ENCODE data around the gene LRRC74A. TPM values are rescaled to one million over a fixed set of nuclear protein-coding genes. Genes with fewer than 3 reads are reported as not detected.

The LRRC74A gene
- total RNA-seq, 1 donor from 2014 or later: not detected

- DNase-seq (ENCODE audit: low spot score) (peak; percentile 56), ATAC-seq (peak; percentile 77)
Observed at GRCh38 chr14:76844223-76844622, 18.0 kb downstream of the LRRC74A start.

- no peak for ATAC-seq
- DNase-seq (ENCODE audit: low spot score): no peak
Observed at GRCh38 chr14:76846331-76847047, 20.3 kb downstream of the LRRC74A start.

- ATAC-seq (no peak), DNase-seq (ENCODE audit: low spot score) (no peak)
Observed at GRCh38 chr14:76848879-76849278, 22.7 kb downstream of the LRRC74A start.

GRCh38 chr14:76855066-76855465 is 28.9 kb downstream of the LRRC74A start:
- ATAC-seq: no peak
- no peak for DNase-seq (ENCODE audit: low spot score)

GRCh38 chr14:76856769-76857168 is 30.6 kb downstream of the LRRC74A start:
- DNase-seq (ENCODE audit: low spot score) (no peak), ATAC-seq (no peak)

- ATAC-seq (no peak), DNase-seq (ENCODE audit: low spot score) (no peak)
Observed at GRCh38 chr14:76861574-76862255, 35.5 kb downstream of the LRRC74A start.

- ATAC-seq: no peak
- DNase-seq (ENCODE audit: low spot score): no peak
Observed at GRCh38 chr14:76862546-76863282, 36.5 kb downstream of the LRRC74A start.

GRCh38 chr14:76863724-76864407 is 37.7 kb downstream of the LRRC74A start:
- ATAC-seq: peak; percentile 72
- no peak for DNase-seq (ENCODE audit: low spot score)

GRCh38 chr14:76866456-76866855 is 40.2 kb downstream of the LRRC74A start:
- DNase-seq (ENCODE audit: low spot score): no peak

GRCh38 chr14:76867516-76868453 is 41.6 kb downstream of the LRRC74A start:
- DNase-seq (ENCODE audit: low spot score) (no peak), ATAC-seq (peak; percentile 22)

More at GRCh38 chr14:76866456-76866855, 40.2 kb downstream of the LRRC74A start:
- ATAC-seq: no peak

- ATAC-seq (no peak), DNase-seq (ENCODE audit: low spot score) (no peak)
Observed at GRCh38 chr14:76868454-76869170, 42.4 kb downstream of the LRRC74A start.

- ATAC-seq (no peak), DNase-seq (ENCODE audit: low spot score) (no peak)
Observed at GRCh38 chr14:76870166-76870565, 44.0 kb downstream of the LRRC74A start.

GRCh38 chr14:76872796-76873432 is 46.7 kb downstream of the LRRC74A start:
- DNase-seq (ENCODE audit: low spot score) (no peak), ATAC-seq (peak; percentile 83)

GRCh38 chr14:76874734-76875133 is 48.5 kb downstream of the LRRC74A start:
- no peak for DNase-seq (ENCODE audit: low spot score)
- no peak for ATAC-seq

- DNase-seq (ENCODE audit: low spot score) (peak; percentile 60), ATAC-seq (peak; percentile 96)
Observed at GRCh38 chr14:76876076-76876475, 49.9 kb downstream of the LRRC74A start.

GRCh38 chr14:76877871-76878270 is 51.7 kb downstream of the LRRC74A start:
- ATAC-seq (no peak), DNase-seq (ENCODE audit: low spot score) (no peak)

- DNase-seq (ENCODE audit: low spot score): no peak
- ATAC-seq: no peak
Observed at GRCh38 chr14:76880449-76880848, 54.2 kb downstream of the LRRC74A start.

- ATAC-seq: no peak
- no peak for DNase-seq (ENCODE audit: low spot score)
Observed at GRCh38 chr14:76881348-76881747, 55.1 kb downstream of the LRRC74A start.

- DNase-seq (ENCODE audit: low spot score): no peak
- no peak for ATAC-seq
Observed at GRCh38 chr14:76882651-76883050, 56.4 kb downstream of the LRRC74A start.
